Endothelial cell of umbilical vein (primary cell): ENCODE measurements around the gene NADSYN1. TPM values are rescaled to one million over a fixed set of nuclear protein-coding genes. Genes with fewer than 3 reads are reported as not detected.

ENCODE experiments used
- BruUV-seq: library from RNA; stranded (reverse); fragments of 400-500 nt; replicated peaks from 2 replicates; lab custom pipeline; 2021; lab: Mats Ljungman, UMichigan
- CTCF ChIA-PET: fragments of 300-600, 350-600 bp; sonication (Branson Sonifier 250); formaldehyde crosslinking; loops from one replicate; lab custom pipeline; 2021; ENCODE audit warnings: antibody characterized with exemption, inconsistent platforms; lab: Charles Lee
- POLR2A ChIA-PET: fragments of 300-600, 350-600 bp; sonication (Branson Sonifier 250); formaldehyde crosslinking; loops from one replicate; lab custom pipeline; 2021; ENCODE audit warnings: antibody characterized with exemption, inconsistent platforms; lab: Charles Lee
- DNase-seq: peaks from one replicate; pipeline ENCODE4 v3.0.0-alpha.2; 2011; ENCODE audit warnings: low read depth, low spot score
- FAIRE-seq: peaks from 2 replicates; lab custom pipeline; 2011; peaks lifted over from hg19 to GRCh38; lab: Jason Lieb, UNC
- H2AFZ ChIP-seq: 2 replicates; pipeline ENCODE4 v1.6.0; 2012; ENCODE audit warnings: low read depth, low read length, control low read depth, inconsistent platforms
- H3K27ac ChIP-seq: 2 replicates; pipeline ENCODE4 v1.5.1; 2011; ENCODE audit warnings: low read depth, mild to moderate bottlenecking, control low read depth, low read length, moderate library complexity; ENCODE audit not compliant: insufficient read depth
- H3K27me3 ChIP-seq, 2 experiments: 2 replicates each; pipeline versions ENCODE4 v1.6.0 to v1.6.1; 2011; ENCODE audit warnings: low read length in 2 of 2, mixed read lengths in 1 of 2; ENCODE audit not compliant: control insufficient read depth in 2 of 2, insufficient read depth in 2 of 2
- H3K36me3 ChIP-seq, 2 experiments: 2 replicates in 1 of 2; 3 replicates in 1 of 2; pipeline ENCODE4 v1.5.1; 2011; ENCODE audit warnings: low read length in 2 of 2, mild to moderate bottlenecking in 1 of 2, moderate library complexity in 1 of 2; ENCODE audit not compliant: control insufficient read depth in 2 of 2, insufficient read depth in 2 of 2; ENCODE audit errors: extremely low read depth in 1 of 2
- H3K4me1 ChIP-seq: 3 replicates; pipeline ENCODE4 v1.5.1; 2011; ENCODE audit warnings: mild to moderate bottlenecking, low read length; ENCODE audit not compliant: control insufficient read depth, insufficient read depth; ENCODE audit errors: extremely low read depth
- H3K4me2 ChIP-seq: 2 replicates; pipeline ENCODE4 v1.6.1; 2011; ENCODE audit warnings: low read length, control low read depth, mixed read lengths; ENCODE audit not compliant: insufficient read depth
- H3K4me3 ChIP-seq, 3 experiments: fragments of 200-600 bp in 1 of 3; sonication (generic), shearing (Covaris generic) in 1 of 3; replicated peaks in 1 of 3; 2 replicates each; pipeline ENCODE4 v1.5.1; 2011 to 2016; ENCODE audit warnings: control low read depth in 3 of 3, low read length in 3 of 3, mild to moderate bottlenecking in 2 of 3, inconsistent platforms in 1 of 3, low read depth in 1 of 3, moderate library complexity in 1 of 3; ENCODE audit not compliant: insufficient read depth in 1 of 3
- H3K79me2 ChIP-seq: 2 replicates; pipeline ENCODE4 v1.6.0; 2012; ENCODE audit warnings: low read length, inconsistent platforms; ENCODE audit not compliant: control insufficient read depth, insufficient read depth
- H3K9ac ChIP-seq: replicated peaks from 2 replicates; pipeline ENCODE3; 2011; ENCODE audit warnings: low read length, control low read depth; ENCODE audit not compliant: insufficient read depth; ENCODE audit errors: extremely low read depth
- H3K9me1 ChIP-seq: replicated peaks from 3 replicates; pipeline ENCODE4 v1.6.0; 2011; ENCODE audit warnings: mild to moderate bottlenecking, low read length; ENCODE audit not compliant: control insufficient read depth, insufficient read depth; ENCODE audit errors: extremely low read depth
- H3K9me3 ChIP-seq: replicated peaks from 2 replicates; pipeline ENCODE4 v1.5.1; 2012; ENCODE audit warnings: low read length, inconsistent platforms; ENCODE audit not compliant: control insufficient read depth, insufficient read depth
- H4K20me1 ChIP-seq: replicated peaks from 2 replicates; pipeline ENCODE3; 2011; ENCODE audit warnings: mild to moderate bottlenecking, low read length; ENCODE audit not compliant: control insufficient read depth, insufficient read depth; ENCODE audit errors: extremely low read depth
- EZH2 ChIP-seq: IDR thresholded peaks from 2 replicates; pipeline ENCODE4 v1.6.1; 2012; ENCODE audit warnings: borderline replicate concordance, low read depth, mild to moderate bottlenecking, moderate library complexity, low read length, inconsistent platforms; ENCODE audit not compliant: severe bottlenecking
- FOS ChIP-seq: IDR thresholded peaks from 2 replicates; pipeline ENCODE4 v1.6.1; 2011; ENCODE audit warnings: mild to moderate bottlenecking, low read length, moderate library complexity, borderline replicate concordance; ENCODE audit not compliant: insufficient read depth
- GATA2 ChIP-seq: IDR thresholded peaks from 2 replicates; pipeline ENCODE4 v1.7.0; 2011; ENCODE audit warnings: low read depth, mild to moderate bottlenecking, moderate library complexity, mixed read lengths, low read length; ENCODE audit not compliant: insufficient read length, insufficient read depth
- JUN ChIP-seq: IDR thresholded peaks from 2 replicates; pipeline ENCODE4 v1.6.1; 2011; ENCODE audit warnings: borderline replicate concordance, low read depth; ENCODE audit not compliant: insufficient read length, insufficient read depth
- MYC ChIP-seq: IDR thresholded peaks from one replicate; pipeline ENCODE4 v1.6.1; 2011; ENCODE audit warnings: mild to moderate bottlenecking, low read depth, low read length
- POLR2A ChIP-seq: IDR thresholded peaks from 2 replicates; pipeline ENCODE4 v1.6.1; 2012; ENCODE audit warnings: low read depth, mild to moderate bottlenecking, control low read depth, low read length
- POLR2AphosphoS5 ChIP-seq: IDR thresholded peaks from 2 replicates; pipeline ENCODE4 v1.6.1; 2012; ENCODE audit warnings: low read depth, mild to moderate bottlenecking, control low read depth, low read length, moderate library complexity; ENCODE audit not compliant: insufficient read depth
- dilution Hi-C: fragments of 300-500 bp; cut with MboI; formaldehyde crosslinking; loops from one replicate; pipeline ENCODE4 v1.15.0; 2019; ENCODE audit warnings: low sequenced_read_pairs; ENCODE audit not compliant: extremely low pct_ligation_motif_present
- intact Hi-C: fragments of 100-400 bp; cut with micrococcal nuclease; formaldehyde crosslinking; loops from one replicate; pipeline ENCODE4 v1.10.0; 2022
- polyA plus RNA-seq, 4 experiments: library from polyadenylated mRNA; depleted of rRNA in 3 of 4; stranded (reverse) in 3 of 4; unstranded in 1 of 4; fragments of >200 nt; gene quantifications; 2 replicates each; pipeline versions ENCODE4 v1.2.1 to v1.2.3, GENCODE V29; 2011 to 2012; ENCODE audit warnings: missing spikeins in 1 of 4
- total RNA-seq: library from RNA; stranded (reverse); gene quantifications from 2 replicates; pipeline ENCODE4 v1.2.3, GENCODE V29; 2021
- TF ChIP-seq, protein P1 (sequence below), 2 donors: IDR thresholded peaks; 1 replicate in 1 of 2; 2 replicates in 1 of 2; pipeline ENCODE4 v1.5.1; 2011; ENCODE audit warnings: low read length in 2 of 2, mild to moderate bottlenecking in 2 of 2, moderate library complexity in 2 of 2, control low read depth in 1 of 2, inconsistent platforms in 1 of 2, low read depth in 1 of 2; ENCODE audit not compliant: insufficient read depth in 1 of 2; ENCODE audit errors: extremely low read depth in 1 of 2
- TF ChIP-seq, protein P2 (sequence below): IDR thresholded peaks from 2 replicates; pipeline ENCODE4 v1.6.1; 2011; ENCODE audit not compliant: insufficient read depth, insufficient read length

Gene NADSYN1
- total and polyA plus RNA-seq, 2 donors (not counting 3 experiments of a cell fraction or from before 2014, with no cell fraction given): 77.5 to 99.2 TPM

- Histone ChIP-seq H3K9ac (no peak overlapping the region), H3K36me3 (no peaks in the 10 kb centered on the region), H3K4me3 (no peak overlapping the region), H3K4me1 (no peaks in the 10 kb centered on the region), H4K20me1 (no peaks in the 10 kb centered on the region), H3K27ac (no peak overlapping the region), H2AFZ (no peak overlapping the region), H3K79me2 (no peaks in the 10 kb centered on the region), H3K9me1 (no peaks in the 10 kb centered on the region), H3K27me3 (no peaks in the 10 kb centered on the region), H3K9me3 (no peaks in the 10 kb centered on the region), H3K4me2 (no peak overlapping the region)
- intact Hi-C loops: no loop called here
- no peak for DNase-seq
- dilution Hi-C loops: no loop called here
- ChIA-PET CTCF (no interaction called here), POLR2A (no interaction called here)
- TF ChIP-seq GATA2: no peak
- no peak for TF ChIP-seq POLR2AphosphoS5
- TF ChIP-seq POLR2A: no peak
- TF ChIP-seq, protein P1, sequence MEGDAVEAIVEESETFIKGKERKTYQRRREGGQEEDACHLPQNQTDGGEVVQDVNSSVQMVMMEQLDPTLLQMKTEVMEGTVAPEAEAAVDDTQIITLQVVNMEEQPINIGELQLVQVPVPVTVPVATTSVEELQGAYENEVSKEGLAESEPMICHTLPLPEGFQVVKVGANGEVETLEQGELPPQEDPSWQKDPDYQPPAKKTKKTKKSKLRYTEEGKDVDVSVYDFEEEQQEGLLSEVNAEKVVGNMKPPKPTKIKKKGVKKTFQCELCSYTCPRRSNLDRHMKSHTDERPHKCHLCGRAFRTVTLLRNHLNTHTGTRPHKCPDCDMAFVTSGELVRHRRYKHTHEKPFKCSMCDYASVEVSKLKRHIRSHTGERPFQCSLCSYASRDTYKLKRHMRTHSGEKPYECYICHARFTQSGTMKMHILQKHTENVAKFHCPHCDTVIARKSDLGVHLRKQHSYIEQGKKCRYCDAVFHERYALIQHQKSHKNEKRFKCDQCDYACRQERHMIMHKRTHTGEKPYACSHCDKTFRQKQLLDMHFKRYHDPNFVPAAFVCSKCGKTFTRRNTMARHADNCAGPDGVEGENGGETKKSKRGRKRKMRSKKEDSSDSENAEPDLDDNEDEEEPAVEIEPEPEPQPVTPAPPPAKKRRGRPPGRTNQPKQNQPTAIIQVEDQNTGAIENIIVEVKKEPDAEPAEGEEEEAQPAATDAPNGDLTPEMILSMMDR (IDR thresholded peaks at IDR 0.05; ENCODE audit: extremely low read depth in 1 of 2, insufficient read depth in 1 of 2, low read depth in 1 of 2, low read length in 2 of 2): no peak
- no peak for TF ChIP-seq MYC
- no peak for TF ChIP-seq FOS
- TF ChIP-seq, protein P2, sequence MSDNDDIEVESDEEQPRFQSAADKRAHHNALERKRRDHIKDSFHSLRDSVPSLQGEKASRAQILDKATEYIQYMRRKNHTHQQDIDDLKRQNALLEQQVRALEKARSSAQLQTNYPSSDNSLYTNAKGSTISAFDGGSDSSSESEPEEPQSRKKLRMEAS: no peak
- no peak for TF ChIP-seq EZH2
- TF ChIP-seq JUN: no peak
- no TSS peak for BruUV-seq
- FAIRE-seq: no peak
Observed at GRCh38 chr11:71535825-71536224, 82.8 kb downstream of the NADSYN1 start.
